Mesothelial cell of epicardium (in vitro differentiated cells): ENCODE measurements around the gene HHAT. TPM values are rescaled to one million over a fixed set of nuclear protein-coding genes. Genes with fewer than 3 reads are reported as not detected.

ENCODE experiments used
- DNase-seq, 2 experiments: peaks; one replicate each; pipeline ENCODE4 v3.0.0; 2021; ENCODE audit warnings: low spot score in 2 of 2; ENCODE audit not compliant: unreplicated experiment in 2 of 2
- H3K27ac Mint-ChIP-seq: 2 replicates; pipeline ENCODE4 v1.8.0; 2021; ENCODE audit warnings: mixed read lengths
- H3K27me3 Mint-ChIP-seq: 2 replicates; pipeline ENCODE4 v1.8.0; 2021; ENCODE audit warnings: low read depth, mixed read lengths
- H3K36me3 Mint-ChIP-seq: 2 replicates; pipeline ENCODE4 v1.8.0; 2021; ENCODE audit warnings: mixed read lengths
- H3K4me1 Mint-ChIP-seq: 2 replicates; pipeline ENCODE4 v1.8.0; 2021; ENCODE audit warnings: mixed read lengths
- H3K4me3 Mint-ChIP-seq: 2 replicates; pipeline ENCODE4 v1.8.0; 2021; ENCODE audit warnings: mild to moderate bottlenecking, moderate library complexity, mixed read lengths
- H3K9me3 Mint-ChIP-seq: 2 replicates; pipeline ENCODE4 v1.8.0; 2021; ENCODE audit warnings: mixed read lengths
- CTCF ChIP-seq: fragments of 200-600 bp; sonication (generic); IDR thresholded peaks from one replicate; pipeline ENCODE4 v1.5.0; 2021; ENCODE audit warnings: antibody characterized with exemption; ENCODE audit not compliant: unreplicated experiment
- total RNA-seq: library from RNA; stranded (reverse); gene quantifications from 3 replicates; pipeline ENCODE4 v1.2.1, GENCODE V29; 2021

The HHAT gene
- total RNA-seq, 1 donor from 2014 or later = 19.2 TPM

GRCh38 chr1:210298296-210298695 is 30.4 kb upstream of the HHAT start:
- Mint-ChIP-seq H3K4me3 (no peak overlapping the region), H3K27me3 (no peaks in the 10 kb centered on the region), H3K9me3 (no peaks in the 10 kb centered on the region), H3K27ac (peak overlapping the region; percentile 57), H3K36me3 (no peaks in the 10 kb centered on the region), H3K4me1 (peaks cover 56% of the 10 kb centered on the region)
- no peak for DNase-seq
- TF ChIP-seq CTCF = no peak

GRCh38 chr1:210298936-210299335 is 29.8 kb upstream of the HHAT start:
- Mint-ChIP-seq H3K27ac (peak overlapping the region; percentile 57), H3K9me3 (no peaks in the 10 kb centered on the region), H3K36me3 (no peaks in the 10 kb centered on the region), H3K4me1 (peaks cover 52% of the 10 kb centered on the region), H3K27me3 (no peaks in the 10 kb centered on the region), H3K4me3 (no peak overlapping the region)
- DNase-seq = no peak
- TF ChIP-seq CTCF = no peak

DNA sequence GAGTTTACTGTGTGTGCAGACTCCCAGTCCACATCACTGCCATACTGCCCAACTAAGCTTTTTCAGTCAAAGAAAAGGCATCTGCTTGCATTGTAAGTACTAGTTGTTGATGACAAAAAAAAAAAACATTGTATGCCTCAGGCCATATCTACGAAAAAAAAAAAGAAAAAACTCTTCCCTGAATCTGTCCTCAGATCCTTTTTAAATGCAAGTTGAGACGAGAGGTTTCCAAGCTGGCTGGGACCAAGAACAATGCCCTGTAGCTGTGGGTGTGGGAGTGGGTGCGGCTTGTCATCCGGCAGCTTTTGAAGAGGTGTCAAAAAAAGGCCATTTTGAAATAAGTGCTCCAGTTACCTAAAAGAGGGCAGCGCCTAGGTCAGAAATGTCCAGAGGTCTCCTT is 29.2 kb upstream of the HHAT start:
- no peak for DNase-seq
- Mint-ChIP-seq H3K27ac (peak overlapping the region; percentile 41), H3K4me3 (no peak overlapping the region), H3K9me3 (no peaks in the 10 kb centered on the region), H3K4me1 (peaks cover 49% of the 10 kb centered on the region), H3K27me3 (no peaks in the 10 kb centered on the region), H3K36me3 (no peaks in the 10 kb centered on the region)
- no peak for TF ChIP-seq CTCF

- H3K4me3 Mint-ChIP-seq = no peak overlapping the region
- TF ChIP-seq CTCF = no peak
- H3K4me1 Mint-ChIP-seq = peaks cover 34% of the 10 kb centered on the region
- H3K27me3 Mint-ChIP-seq = no peaks in the 10 kb centered on the region
- no peaks in the 10 kb centered on the region for H3K9me3 Mint-ChIP-seq
- DNase-seq = no peak
- no peaks in the 10 kb centered on the region for H3K36me3 Mint-ChIP-seq
- H3K27ac Mint-ChIP-seq = peak overlapping the region; percentile 40
Observed at GRCh38 chr1:210300923-210301614, 27.6 kb upstream of the HHAT start.

DNA sequence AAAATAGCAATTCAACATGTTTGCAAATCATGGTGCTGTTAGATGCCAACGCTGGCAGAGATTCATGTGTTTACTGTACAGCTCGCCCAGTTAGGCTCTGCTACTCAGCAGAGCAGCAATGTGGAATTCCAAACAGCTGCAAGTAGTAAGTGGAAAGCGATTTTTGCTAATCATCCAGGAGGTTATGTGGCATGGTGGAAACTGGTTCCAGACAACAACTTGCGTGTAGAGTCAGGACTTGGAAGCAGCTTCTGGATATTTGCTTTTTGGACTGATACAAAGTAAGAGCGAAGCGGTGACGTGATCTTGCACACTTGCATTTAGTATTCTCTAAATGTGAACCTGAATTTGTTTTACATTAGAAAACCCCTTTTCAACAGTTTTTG is 27.1 kb upstream of the HHAT start:
- Mint-ChIP-seq H3K27me3 (no peaks in the 10 kb centered on the region), H3K4me3 (no peak overlapping the region), H3K27ac (peak overlapping the region; percentile 40), H3K36me3 (no peaks in the 10 kb centered on the region), H3K4me1 (peaks cover 34% of the 10 kb centered on the region), H3K9me3 (no peaks in the 10 kb centered on the region)
- no peak for DNase-seq
- TF ChIP-seq CTCF = no peak
